ENCODE data around the gene ARHGEF7.

ARHGEF7 gene

GRCh38 chr13:111265701-111266035, 150.6 kb downstream of the ARHGEF7 start:
- in situ Hi-C loops (cut with MboI; ENCODE audit: low pct_unique_long_range_greater_than_20kb, low sequenced_read_pairs, unreplicated experiment) = no loop called here
- no peak for DNase-seq (ENCODE audit: low spot score)
- no peak for TF ChIP-seq CTCF (IDR thresholded peaks at IDR 0.05; ENCODE audit: extremely low read depth, insufficient read depth, missing control alignments)

GRCh38 chr13:111267205-111267604, 152.1 kb downstream of the ARHGEF7 start:
- no peak for TF ChIP-seq CTCF (IDR thresholded peaks at IDR 0.05; ENCODE audit: extremely low read depth, insufficient read depth, missing control alignments)
- no peak for DNase-seq (ENCODE audit: low spot score)
- in situ Hi-C loops (cut with MboI; ENCODE audit: low pct_unique_long_range_greater_than_20kb, low sequenced_read_pairs, unreplicated experiment) = no loop called here

GRCh38 chr13:111267784-111268183, 152.7 kb downstream of the ARHGEF7 start:
- in situ Hi-C loops (cut with MboI; ENCODE audit: low pct_unique_long_range_greater_than_20kb, low sequenced_read_pairs, unreplicated experiment) = no loop called here
- no peak for DNase-seq (ENCODE audit: low spot score)
- TF ChIP-seq CTCF (IDR thresholded peaks at IDR 0.05; ENCODE audit: extremely low read depth, insufficient read depth, missing control alignments) = no peak

- no peak for DNase-seq (ENCODE audit: low spot score)
- in situ Hi-C loops (cut with MboI; ENCODE audit: low pct_unique_long_range_greater_than_20kb, low sequenced_read_pairs, unreplicated experiment) = no loop called here
- TF ChIP-seq CTCF (IDR thresholded peaks at IDR 0.05; ENCODE audit: extremely low read depth, insufficient read depth, missing control alignments) = no peak
These were observed 154.4 kb downstream of the ARHGEF7 start for GRCh38 chr13:111269508-111269907.

DNA sequence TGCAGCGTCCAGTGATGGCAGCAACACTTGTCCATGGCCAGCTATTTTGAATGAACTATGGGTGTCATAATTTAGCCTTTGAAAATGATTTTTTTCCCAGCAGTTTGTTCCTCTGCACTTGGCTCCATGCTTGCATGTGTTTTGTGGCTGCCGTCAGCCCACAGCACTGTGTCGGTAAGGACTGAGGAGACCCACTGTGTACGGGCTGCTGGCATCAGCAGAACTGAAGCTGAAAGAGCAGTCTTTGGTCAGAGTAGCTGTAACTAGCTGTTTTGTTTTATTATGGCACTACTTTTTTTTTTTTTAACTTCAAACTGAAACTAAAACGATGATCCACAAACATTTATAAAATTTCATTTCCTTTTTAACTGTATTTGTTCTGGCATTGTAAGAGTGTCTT, 155.0 kb downstream of the ARHGEF7 start:
- in situ Hi-C loops (cut with MboI; ENCODE audit: low pct_unique_long_range_greater_than_20kb, low sequenced_read_pairs, unreplicated experiment) = no loop called here
- DNase-seq (ENCODE audit: low spot score) = no peak

DNA sequence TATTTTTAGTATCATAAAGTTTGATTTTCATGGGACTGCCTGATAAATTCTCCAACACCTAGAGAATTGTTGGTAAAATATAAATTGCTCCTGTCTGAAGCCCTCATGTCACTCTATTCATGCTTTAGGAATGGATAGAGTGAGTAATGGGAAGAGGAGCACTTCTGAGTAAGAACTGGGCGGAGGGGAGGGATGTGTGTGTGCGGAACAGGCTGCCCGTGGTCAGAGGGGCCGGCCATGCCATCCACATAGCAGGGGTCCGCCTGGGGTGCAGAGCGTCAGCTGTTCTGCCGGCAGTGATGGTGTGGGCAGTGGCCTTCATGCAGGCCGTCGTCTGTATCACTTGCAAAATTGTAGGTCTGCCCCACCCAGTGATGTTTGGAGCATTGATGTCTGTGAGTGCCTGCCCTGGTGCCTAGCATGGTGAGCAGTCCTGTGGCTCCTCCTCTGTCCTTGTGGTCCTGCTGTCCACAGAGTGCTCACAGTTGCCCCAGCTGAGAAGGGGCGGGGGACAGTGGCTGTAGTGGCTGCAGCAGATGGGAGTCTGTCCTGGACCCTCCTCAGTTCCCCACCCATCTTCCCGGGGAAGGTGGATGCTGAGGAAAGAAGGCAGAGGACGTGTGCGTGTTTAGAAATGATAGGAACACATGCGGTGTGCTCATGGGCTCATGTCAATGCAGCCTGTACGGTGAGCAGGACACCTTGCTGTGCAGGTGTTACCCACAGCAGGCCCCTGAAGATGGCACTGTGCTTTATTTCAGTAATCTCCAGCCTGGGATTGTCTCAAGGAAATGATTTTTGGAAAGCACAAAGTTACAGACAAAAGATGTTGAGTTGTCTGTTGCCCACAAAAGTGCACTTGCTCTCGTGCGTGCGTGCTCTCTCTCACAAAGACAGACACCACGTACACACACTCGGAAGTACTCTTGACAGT, 155.9 kb downstream of the ARHGEF7 start:
- no peak for DNase-seq (ENCODE audit: low spot score)
- TF ChIP-seq CTCF (IDR thresholded peaks at IDR 0.05; ENCODE audit: extremely low read depth, insufficient read depth, missing control alignments) = no peak
- in situ Hi-C loops (cut with MboI; ENCODE audit: low pct_unique_long_range_greater_than_20kb, low sequenced_read_pairs, unreplicated experiment) = no loop called here

More for the DNA sequence above, 155.0 kb downstream of the ARHGEF7 start:
- no peak for TF ChIP-seq CTCF (IDR thresholded peaks at IDR 0.05; ENCODE audit: extremely low read depth, insufficient read depth, missing control alignments)
